ENCODE data around the gene MAN2A2.

GRCh38 chr15:90871716-90872485 lies 31.2 kb upstream of the MAN2A2 start:
- TF ChIP-seq CTCF (IDR thresholded peaks at IDR 0.05) (no peak), POLR2A (IDR thresholded peaks at IDR 0.05) (no peak)
